ENCODE measurements around the gene LCORL.
A peak's percentile ranks its signal among the peaks of the same experiment; 100 is the strongest.
"Not testable (repeated sequence)": the region's sequence is repeated elsewhere in the genome, so short reads cannot be mapped to it uniquely, and the experiment has no call there.

The LCORL gene

GRCh38 chr4:18021720-18022571, at the start of gene LCORL:
Gene LCORL (minus strand): TSS chr4:18021755. CDS start chr4:18021751, 4 bp downstream.
- peak; percentile 82 for DNase-seq

GRCh38 chr4:18069810-18070209, 48.3 kb upstream of the LCORL start:
- DNase-seq: no peak

GRCh38 chr4:18067031-18067430, 45.5 kb upstream of the LCORL start:
- no peak for DNase-seq

GRCh38 chr4:18063079-18063478, 41.5 kb upstream of the LCORL start:
- DNase-seq: no peak

DNA sequence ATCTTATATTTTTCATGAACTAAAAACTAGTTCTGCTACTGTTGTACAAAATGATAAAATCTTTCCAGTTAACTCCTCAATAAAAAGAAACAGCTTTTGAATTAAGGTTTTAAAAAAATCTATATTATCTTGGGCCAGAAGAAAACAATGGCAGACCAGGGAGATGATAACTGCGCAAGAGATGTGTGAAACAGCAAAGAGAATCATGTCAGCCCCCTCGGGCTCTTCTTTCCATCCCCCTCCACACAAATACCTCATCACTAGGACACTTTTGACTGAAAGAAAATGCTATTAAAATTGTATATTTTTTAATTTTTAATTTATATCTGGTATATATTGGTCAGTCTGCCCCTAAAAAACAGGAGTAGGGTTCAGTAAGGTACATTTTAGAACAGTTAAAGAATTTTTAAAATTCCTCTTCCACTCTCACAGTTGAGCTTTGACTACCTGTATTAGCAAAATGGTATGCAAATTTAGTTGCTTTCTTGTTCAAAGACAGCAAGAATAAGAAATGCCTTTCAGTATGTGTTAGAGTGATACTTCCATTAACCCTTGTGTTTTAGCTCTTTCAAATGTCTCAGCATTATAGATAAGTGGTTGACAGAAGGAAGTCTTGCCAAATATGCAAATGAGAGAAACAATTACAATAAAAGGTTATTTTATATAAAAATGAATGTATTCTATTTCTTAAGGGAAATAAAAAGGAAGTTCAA, 36.4 kb upstream of the LCORL start:
- no peak for DNase-seq

- no peak for DNase-seq
Measured at GRCh38 chr4:18056030-18056429, 34.5 kb upstream of the LCORL start.

DNA sequence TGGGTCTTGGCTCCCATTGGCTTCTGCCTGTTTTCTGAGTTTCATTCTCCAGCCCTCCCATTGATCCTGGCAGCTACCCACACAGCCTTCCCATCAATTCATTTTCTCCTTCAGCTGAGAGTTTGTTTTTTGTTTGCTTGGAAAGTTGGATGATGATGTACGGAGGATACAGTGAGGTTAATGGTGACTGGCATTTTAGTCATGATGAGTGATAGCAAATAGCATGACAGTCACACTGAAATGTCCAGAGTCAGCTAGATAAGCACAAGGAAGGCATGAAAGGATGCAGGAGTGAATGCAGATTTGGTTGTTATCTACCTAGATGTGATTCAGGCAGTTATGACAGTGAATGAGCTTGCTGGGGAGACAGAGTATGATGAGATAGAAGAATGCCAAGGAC, 30.6 kb upstream of the LCORL start:
- DNase-seq: no peak

DNA sequence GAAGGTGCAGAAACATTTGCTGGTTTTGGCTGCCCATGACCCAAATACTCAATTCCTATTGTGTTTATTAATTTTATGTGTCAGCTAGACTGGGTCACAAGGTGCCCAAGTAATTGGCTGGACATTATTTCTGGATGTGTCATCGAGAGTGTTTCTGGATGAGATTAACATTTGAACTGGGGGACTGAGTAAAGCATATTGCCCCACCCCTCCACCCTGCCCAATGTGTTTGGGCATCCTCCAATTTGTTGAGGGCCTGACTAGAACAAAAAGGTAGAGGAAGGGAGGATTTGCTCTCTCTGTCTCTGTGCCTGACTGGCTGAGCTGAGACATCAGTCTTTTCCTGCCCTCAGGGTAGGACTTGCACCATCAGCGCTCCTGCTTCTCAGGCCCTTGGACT, 29.7 kb upstream of the LCORL start:
- no peak for DNase-seq

DNA sequence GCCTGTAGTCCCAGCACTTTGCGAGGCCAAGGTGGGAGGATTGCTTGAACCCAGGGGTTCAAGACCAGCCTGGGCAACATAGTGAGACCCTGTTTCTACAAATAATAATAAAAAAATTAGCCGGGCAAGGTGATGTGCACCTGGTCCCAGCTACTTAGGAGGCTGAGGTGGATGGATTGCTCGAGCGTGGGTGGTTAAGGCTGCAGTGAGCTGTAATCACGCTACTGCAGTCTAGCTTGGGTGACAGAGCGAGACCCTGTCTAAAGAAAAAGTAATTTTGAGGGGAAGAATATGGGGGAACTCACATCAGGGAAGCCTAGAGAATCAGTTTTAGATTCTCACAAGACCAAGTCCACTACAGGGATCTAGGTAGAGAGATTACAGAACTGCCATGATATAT, 28.9 kb upstream of the LCORL start:
- no peak for DNase-seq

GRCh38 chr4:18049446-18049845, 27.9 kb upstream of the LCORL start:
- no peak for DNase-seq

- no peak for DNase-seq
Measured at GRCh38 chr4:18042754-18043153, 21.2 kb upstream of the LCORL start.

DNA sequence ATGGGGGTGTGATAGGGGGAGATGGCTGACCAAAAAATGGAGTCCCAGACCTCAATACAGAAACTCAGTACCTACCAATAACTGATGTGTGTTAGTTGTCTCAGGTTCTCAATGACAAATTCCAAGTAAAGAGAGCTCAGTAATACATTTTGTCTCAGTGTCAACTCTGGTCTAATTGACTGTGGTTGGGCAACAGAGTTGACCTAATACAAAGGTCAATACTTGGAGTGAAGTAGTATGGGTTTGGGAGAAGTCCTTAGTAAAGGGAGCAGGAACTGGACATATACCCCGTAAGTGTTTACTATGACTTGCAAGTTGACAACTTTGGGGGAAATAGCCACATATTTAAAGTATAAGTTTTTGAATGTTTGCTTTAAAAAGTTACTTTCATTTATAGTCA, 20.5 kb upstream of the LCORL start:
- no peak for DNase-seq

DNA sequence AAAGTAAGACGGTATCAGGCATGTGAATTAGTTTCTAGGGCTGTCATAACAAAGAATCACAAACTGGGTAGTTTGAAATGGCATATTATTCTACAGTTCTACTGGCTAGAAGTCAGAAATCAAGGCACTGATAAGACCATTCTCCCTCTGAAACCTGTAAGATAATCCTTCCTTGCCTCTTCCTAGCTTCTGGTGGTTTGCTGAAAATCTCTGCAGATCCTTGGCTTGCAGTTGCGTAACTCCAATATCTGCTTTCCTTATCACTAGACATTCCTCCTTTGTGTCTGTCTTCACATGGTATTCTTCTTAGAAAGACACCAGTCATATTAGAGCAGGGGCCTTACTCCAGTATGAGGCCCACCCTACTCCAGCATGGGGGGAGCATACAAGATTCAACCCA, 19.6 kb upstream of the LCORL start:
- no peak for DNase-seq

DNA sequence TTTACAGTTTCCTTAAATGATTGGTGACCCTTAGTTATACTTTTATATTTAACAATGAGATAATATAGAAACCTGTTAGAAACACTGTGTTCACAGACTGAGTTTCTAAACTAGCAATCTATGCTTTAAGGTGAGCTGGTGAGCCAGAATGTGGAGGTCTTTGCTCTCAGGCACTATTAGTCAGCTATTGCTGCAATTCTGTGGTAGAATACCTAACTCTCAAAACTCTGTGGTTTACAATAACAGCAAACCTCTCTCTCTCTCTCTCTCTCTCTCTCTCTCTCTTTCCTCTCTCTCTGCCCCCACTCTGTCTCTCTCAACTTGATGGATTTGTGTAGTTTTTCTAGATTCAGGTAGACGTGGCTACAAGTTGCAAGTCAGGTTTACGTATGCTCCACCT, 17.6 kb upstream of the LCORL start:
- DNase-seq: no peak

DNA sequence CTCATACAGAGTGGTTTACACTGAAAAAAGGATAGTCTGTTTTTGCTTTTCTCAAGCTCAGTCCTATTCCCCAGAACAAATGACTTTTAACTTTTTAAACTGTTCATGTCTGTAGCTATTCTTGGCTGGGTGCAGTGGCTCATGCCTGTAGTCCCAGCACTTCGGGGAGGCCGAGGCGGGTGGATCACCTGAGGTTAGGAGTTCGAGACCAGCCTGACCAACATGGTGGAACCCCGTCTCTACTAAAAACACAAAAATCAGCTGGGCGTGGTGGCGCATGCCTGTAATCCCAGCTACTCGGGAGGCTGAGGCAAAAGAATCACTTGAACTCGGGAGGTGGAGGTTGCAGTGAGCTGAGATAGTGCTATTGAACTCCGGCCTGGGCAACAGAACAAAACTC, 14.8 kb upstream of the LCORL start:
- not testable (repeated sequence) for DNase-seq

GRCh38 chr4:18034099-18034498, 12.5 kb upstream of the LCORL start:
- no peak for DNase-seq

GRCh38 chr4:18033111-18034085, 11.8 kb upstream of the LCORL start:
- no peak for DNase-seq

- DNase-seq: no peak
Measured at GRCh38 chr4:18025288-18025687, 3.7 kb upstream of the LCORL start.

GRCh38 chr4:18022572-18023050, 1.1 kb upstream of the LCORL start:
- DNase-seq: no peak

GRCh38 chr4:18021470-18021719, 160 bp downstream of the LCORL start:
- DNase-seq: no peak

- DNase-seq: peak; percentile 24
Measured at GRCh38 chr4:18020671-18021469, 685 bp downstream of the LCORL start.

DNA sequence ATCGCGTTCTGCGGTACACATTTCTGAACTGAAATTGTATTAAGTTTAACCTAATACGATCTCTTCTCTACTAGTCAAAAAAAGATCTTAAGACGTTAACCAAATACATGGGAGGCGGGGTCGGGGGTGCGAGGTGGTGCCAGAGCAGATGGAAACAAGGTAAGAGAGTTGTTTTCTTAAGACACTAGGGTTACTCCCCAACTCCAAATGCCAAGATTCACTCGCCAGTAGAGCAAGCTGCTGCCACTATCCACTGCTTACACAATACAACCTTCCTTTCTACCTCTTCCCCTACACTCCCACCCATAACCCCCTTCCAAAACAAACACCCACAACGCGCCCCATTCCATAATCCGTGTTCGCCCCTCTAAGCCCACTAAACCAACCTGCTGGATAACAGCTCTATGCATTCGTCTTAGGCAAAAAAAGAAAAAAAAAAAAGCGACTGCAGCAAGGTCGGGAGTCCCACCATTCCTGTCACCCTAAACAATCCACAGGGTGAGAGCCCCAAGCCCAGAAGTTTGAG, 1.3 kb downstream of the LCORL start:
- no peak for DNase-seq

Data from stimulated activated CD4-positive, alpha-beta T cell treated with anti-CD3 and anti-CD28 coated beads, Interleukin-12 subunit alpha, Interleukin-12 subunit beta, amount 100 ng/mL, for 4 hours (primary cell).